ENCODE data around the gene SESN2.

The SESN2 gene

GRCh38 chr1:28259252-28259933 is at the start of gene SESN2:
Gene SESN2, plus strand, starts transcription at chr1:28259518. Its CDS starts 330 bp downstream, at chr1:28259848.
- peak; percentile 100 for DNase-seq

GRCh38 chr1:28209700-28210099 is 49.6 kb upstream of the SESN2 start:
- DNase-seq: no peak

- DNase-seq: no peak
These were observed 46.0 kb upstream of the SESN2 start for GRCh38 chr1:28213315-28213714.

GRCh38 chr1:28229089-28229488 is 30.2 kb upstream of the SESN2 start:
- DNase-seq: no peak

- no peak for DNase-seq
These were observed 29.3 kb upstream of the SESN2 start for GRCh38 chr1:28229996-28230395.

GRCh38 chr1:28232558-28233263 is 26.6 kb upstream of the SESN2 start, which contains the start of gene DNAJC8:
Gene DNAJC8, minus strand, starts transcription at chr1:28233029. Its CDS starts 31 bp downstream, at chr1:28232998.
- peak; percentile 98 for DNase-seq

GRCh38 chr1:28233264-28233606 is 26.1 kb upstream of the SESN2 start:
- no peak for DNase-seq

GRCh38 chr1:28235755-28236655 is 23.3 kb upstream of the SESN2 start, which contains the start of gene ATP5IF1:
Gene ATP5IF1, plus strand, starts transcription at chr1:28236124. Its CDS starts 60 bp downstream, at chr1:28236184.
- peak; percentile 97 for DNase-seq

GRCh38 chr1:28236656-28237322 is 22.5 kb upstream of the SESN2 start:
- no peak for DNase-seq

- no peak for DNase-seq
These were observed 20.3 kb upstream of the SESN2 start for GRCh38 chr1:28239004-28239403.

- no peak for DNase-seq
These were observed 19.3 kb upstream of the SESN2 start for GRCh38 chr1:28240024-28240423.

- no peak for DNase-seq
These were observed 17.6 kb upstream of the SESN2 start for GRCh38 chr1:28241638-28242241.

- DNase-seq: no peak
These were observed 15.5 kb upstream of the SESN2 start for GRCh38 chr1:28243685-28244311.

GRCh38 chr1:28244549-28245251 is 14.6 kb upstream of the SESN2 start:
- DNase-seq: no peak

- DNase-seq: no peak
These were observed 12.9 kb upstream of the SESN2 start for GRCh38 chr1:28246427-28246832.

- no peak for DNase-seq
These were observed 11.6 kb upstream of the SESN2 start for GRCh38 chr1:28247612-28248272.

- DNase-seq: peak; percentile 87
These were observed 10.9 kb upstream of the SESN2 start for GRCh38 chr1:28248273-28249012.

- no peak for DNase-seq
These were observed 10.1 kb upstream of the SESN2 start for GRCh38 chr1:28249013-28249865.

- no peak for DNase-seq
These were observed 9.4 kb upstream of the SESN2 start for GRCh38 chr1:28249866-28250295.

Data from stimulated activated CD4-positive, alpha-beta T cell treated with anti-CD3 and anti-CD28 coated beads, Interleukin-4, amount 100 ng/mL, for 24 hours (primary cell).